ENCODE data around the gene ADAM12.

ADAM12 gene

GRCh38 chr10:126062131-126063032, 325.9 kb downstream of the ADAM12 start:
- DNase-seq (ENCODE audit: low read depth), result no peak
- H3K4me3 ChIP-seq (ENCODE audit: low read depth, low read length), result no peak overlapping the region
- no peak for TF ChIP-seq CTCF (IDR thresholded peaks at IDR 0.05; ENCODE audit: low read depth, low read length, missing control alignments)

GRCh38 chr10:126061526-126061925, 326.8 kb downstream of the ADAM12 start:
- H3K4me3 ChIP-seq (ENCODE audit: low read depth, low read length), result no peak overlapping the region
- no peak for TF ChIP-seq CTCF (IDR thresholded peaks at IDR 0.05; ENCODE audit: low read depth, low read length, missing control alignments)
- DNase-seq (ENCODE audit: low read depth), result no peak

DNA sequence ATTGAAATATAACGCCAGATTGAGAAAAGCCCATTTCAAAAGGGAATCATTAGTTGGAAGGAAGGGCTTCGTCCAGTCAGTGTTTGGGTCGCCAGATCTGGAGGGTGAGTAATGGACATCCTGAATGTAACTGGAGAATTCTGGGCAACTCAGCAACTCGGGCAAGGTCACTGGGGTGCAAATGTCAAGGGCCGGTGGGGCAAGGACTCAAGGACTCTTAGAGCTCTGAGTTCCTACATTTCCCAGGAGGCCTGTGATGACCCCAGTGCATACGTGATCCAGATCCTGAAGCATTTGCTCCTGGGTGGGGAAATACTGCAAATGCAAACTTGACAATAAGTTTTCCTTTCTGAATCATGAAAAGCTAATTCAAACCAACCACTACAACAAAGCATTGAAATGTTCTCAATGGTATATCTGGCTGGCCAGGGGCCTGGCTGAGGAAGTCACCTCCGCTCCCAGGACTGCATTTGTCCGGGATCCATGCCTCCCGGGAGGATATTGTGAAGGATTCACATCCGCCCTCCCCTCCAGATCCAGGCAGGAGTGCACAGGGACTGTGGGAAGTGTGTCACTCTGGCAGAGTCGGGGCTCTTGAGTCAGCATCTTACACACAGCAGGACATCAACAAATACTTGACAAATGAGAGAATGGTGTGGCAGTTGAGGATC, 327.9 kb downstream of the ADAM12 start:
- no peak for DNase-seq (ENCODE audit: low read depth)
- TF ChIP-seq CTCF (IDR thresholded peaks at IDR 0.05; ENCODE audit: low read depth, low read length, missing control alignments), result no peak
- H3K4me3 ChIP-seq (ENCODE audit: low read depth, low read length), result no peak overlapping the region

GRCh38 chr10:126059076-126059826, 329.0 kb downstream of the ADAM12 start:
- no peak overlapping the region for H3K4me3 ChIP-seq (ENCODE audit: low read depth, low read length)
- no peak for TF ChIP-seq CTCF (IDR thresholded peaks at IDR 0.05; ENCODE audit: low read depth, low read length, missing control alignments)
- DNase-seq (ENCODE audit: low read depth), result no peak

- H3K4me3 ChIP-seq (ENCODE audit: low read depth, low read length), result no peak overlapping the region
- no peak for TF ChIP-seq CTCF (IDR thresholded peaks at IDR 0.05; ENCODE audit: low read depth, low read length, missing control alignments)
- no peak for DNase-seq (ENCODE audit: low read depth)
Measured at GRCh38 chr10:126058507-126058906, 329.8 kb downstream of the ADAM12 start.

DNA sequence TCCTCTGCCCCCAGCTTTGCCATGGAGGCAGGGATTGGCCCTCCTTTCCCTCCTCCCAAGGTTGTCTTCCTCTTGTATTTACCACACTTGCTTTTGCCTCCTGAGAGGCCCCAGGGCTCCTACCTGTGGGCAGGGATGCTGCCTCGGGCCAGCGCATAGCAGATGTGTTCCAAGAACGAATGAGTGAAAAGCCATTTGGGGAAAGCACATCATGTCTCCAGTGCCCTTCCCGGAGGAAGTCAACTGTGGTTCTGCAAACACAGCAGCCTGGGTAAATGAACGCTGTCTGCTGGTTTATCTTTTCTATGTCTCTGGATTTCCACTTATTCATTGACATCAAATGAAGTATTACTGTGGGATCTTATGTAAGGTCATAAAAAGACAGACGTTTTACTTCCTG, 330.2 kb downstream of the ADAM12 start:
- no peak overlapping the region for H3K4me3 ChIP-seq (ENCODE audit: low read depth, low read length)
- TF ChIP-seq CTCF (IDR thresholded peaks at IDR 0.05; ENCODE audit: low read depth, low read length, missing control alignments), result no peak
- DNase-seq (ENCODE audit: low read depth), result no peak
